Endothelial cell of umbilical vein (primary cell): Measurements from ENCODE around the gene FAAP100. TPM values are rescaled to one million over a fixed set of nuclear protein-coding genes. Genes with fewer than 3 reads are reported as not detected.

Source experiments
- BruUV-seq: library from RNA; stranded (reverse); fragments of 400-500 nt; replicated peaks from 2 replicates; lab custom pipeline; 2021; lab: Mats Ljungman, UMichigan
- CTCF ChIA-PET: fragments of 300-600, 350-600 bp; sonication (Branson Sonifier 250); formaldehyde crosslinking; loops from one replicate; lab custom pipeline; 2021; ENCODE audit warnings: antibody characterized with exemption, inconsistent platforms; lab: Charles Lee
- POLR2A ChIA-PET: fragments of 300-600, 350-600 bp; sonication (Branson Sonifier 250); formaldehyde crosslinking; loops from one replicate; lab custom pipeline; 2021; ENCODE audit warnings: antibody characterized with exemption, inconsistent platforms; lab: Charles Lee
- DNase-seq: peaks from one replicate; pipeline ENCODE4 v3.0.0-alpha.2; 2011; ENCODE audit warnings: low read depth, low spot score
- FAIRE-seq: peaks from 2 replicates; lab custom pipeline; 2011; peaks lifted over from hg19 to GRCh38; lab: Jason Lieb, UNC
- H2AFZ ChIP-seq: 2 replicates; pipeline ENCODE4 v1.6.0; 2012; ENCODE audit warnings: low read depth, low read length, control low read depth, inconsistent platforms
- H3K27ac ChIP-seq: 2 replicates; pipeline ENCODE4 v1.5.1; 2011; ENCODE audit warnings: low read depth, mild to moderate bottlenecking, control low read depth, low read length, moderate library complexity; ENCODE audit not compliant: insufficient read depth
- H3K27me3 ChIP-seq, 2 experiments: 2 replicates each; pipeline versions ENCODE4 v1.6.0 to v1.6.1; 2011; ENCODE audit warnings: low read length in 2 of 2, mixed read lengths in 1 of 2; ENCODE audit not compliant: control insufficient read depth in 2 of 2, insufficient read depth in 2 of 2
- H3K36me3 ChIP-seq, 2 experiments: 2 replicates in 1 of 2; 3 replicates in 1 of 2; pipeline ENCODE4 v1.5.1; 2011; ENCODE audit warnings: low read length in 2 of 2, mild to moderate bottlenecking in 1 of 2, moderate library complexity in 1 of 2; ENCODE audit not compliant: control insufficient read depth in 2 of 2, insufficient read depth in 2 of 2; ENCODE audit errors: extremely low read depth in 1 of 2
- H3K4me1 ChIP-seq: 3 replicates; pipeline ENCODE4 v1.5.1; 2011; ENCODE audit warnings: mild to moderate bottlenecking, low read length; ENCODE audit not compliant: control insufficient read depth, insufficient read depth; ENCODE audit errors: extremely low read depth
- H3K4me2 ChIP-seq: 2 replicates; pipeline ENCODE4 v1.6.1; 2011; ENCODE audit warnings: low read length, control low read depth, mixed read lengths; ENCODE audit not compliant: insufficient read depth
- H3K4me3 ChIP-seq, 3 experiments: fragments of 200-600 bp in 1 of 3; sonication (generic), shearing (Covaris generic) in 1 of 3; replicated peaks in 1 of 3; 2 replicates each; pipeline ENCODE4 v1.5.1; 2011 to 2016; ENCODE audit warnings: control low read depth in 3 of 3, low read length in 3 of 3, mild to moderate bottlenecking in 2 of 3, inconsistent platforms in 1 of 3, low read depth in 1 of 3, moderate library complexity in 1 of 3; ENCODE audit not compliant: insufficient read depth in 1 of 3
- H3K79me2 ChIP-seq: 2 replicates; pipeline ENCODE4 v1.6.0; 2012; ENCODE audit warnings: low read length, inconsistent platforms; ENCODE audit not compliant: control insufficient read depth, insufficient read depth
- H3K9ac ChIP-seq: replicated peaks from 2 replicates; pipeline ENCODE3; 2011; ENCODE audit warnings: low read length, control low read depth; ENCODE audit not compliant: insufficient read depth; ENCODE audit errors: extremely low read depth
- H3K9me1 ChIP-seq: replicated peaks from 3 replicates; pipeline ENCODE4 v1.6.0; 2011; ENCODE audit warnings: mild to moderate bottlenecking, low read length; ENCODE audit not compliant: control insufficient read depth, insufficient read depth; ENCODE audit errors: extremely low read depth
- H3K9me3 ChIP-seq: replicated peaks from 2 replicates; pipeline ENCODE4 v1.5.1; 2012; ENCODE audit warnings: low read length, inconsistent platforms; ENCODE audit not compliant: control insufficient read depth, insufficient read depth
- H4K20me1 ChIP-seq: replicated peaks from 2 replicates; pipeline ENCODE3; 2011; ENCODE audit warnings: mild to moderate bottlenecking, low read length; ENCODE audit not compliant: control insufficient read depth, insufficient read depth; ENCODE audit errors: extremely low read depth
- EZH2 ChIP-seq: IDR thresholded peaks from 2 replicates; pipeline ENCODE4 v1.6.1; 2012; ENCODE audit warnings: borderline replicate concordance, low read depth, mild to moderate bottlenecking, moderate library complexity, low read length, inconsistent platforms; ENCODE audit not compliant: severe bottlenecking
- MYC ChIP-seq: IDR thresholded peaks from one replicate; pipeline ENCODE4 v1.6.1; 2011; ENCODE audit warnings: mild to moderate bottlenecking, low read depth, low read length
- POLR2A ChIP-seq: IDR thresholded peaks from 2 replicates; pipeline ENCODE4 v1.6.1; 2012; ENCODE audit warnings: low read depth, mild to moderate bottlenecking, control low read depth, low read length
- POLR2AphosphoS5 ChIP-seq: IDR thresholded peaks from 2 replicates; pipeline ENCODE4 v1.6.1; 2012; ENCODE audit warnings: low read depth, mild to moderate bottlenecking, control low read depth, low read length, moderate library complexity; ENCODE audit not compliant: insufficient read depth
- dilution Hi-C: fragments of 300-500 bp; cut with MboI; formaldehyde crosslinking; loops from one replicate; pipeline ENCODE4 v1.15.0; 2019; ENCODE audit warnings: low sequenced_read_pairs; ENCODE audit not compliant: extremely low pct_ligation_motif_present
- intact Hi-C: fragments of 100-400 bp; cut with micrococcal nuclease; formaldehyde crosslinking; loops from one replicate; pipeline ENCODE4 v1.10.0; 2022
- polyA plus RNA-seq, 4 experiments: library from polyadenylated mRNA; depleted of rRNA in 3 of 4; stranded (reverse) in 3 of 4; unstranded in 1 of 4; fragments of >200 nt; gene quantifications; 2 replicates each; pipeline versions ENCODE4 v1.2.1 to v1.2.3, GENCODE V29; 2011 to 2012; ENCODE audit warnings: missing spikeins in 1 of 4
- total RNA-seq: library from RNA; stranded (reverse); gene quantifications from 2 replicates; pipeline ENCODE4 v1.2.3, GENCODE V29; 2021
- TF ChIP-seq, protein P1 (sequence below), 2 donors: IDR thresholded peaks; 1 replicate in 1 of 2; 2 replicates in 1 of 2; pipeline ENCODE4 v1.5.1; 2011; ENCODE audit warnings: low read length in 2 of 2, mild to moderate bottlenecking in 2 of 2, moderate library complexity in 2 of 2, control low read depth in 1 of 2, inconsistent platforms in 1 of 2, low read depth in 1 of 2; ENCODE audit not compliant: insufficient read depth in 1 of 2; ENCODE audit errors: extremely low read depth in 1 of 2
- TF ChIP-seq, protein P2 (sequence below): IDR thresholded peaks from 2 replicates; pipeline ENCODE4 v1.6.1; 2011; ENCODE audit not compliant: insufficient read depth, insufficient read length

The FAAP100 gene
- total and polyA plus RNA-seq, 2 donors (not counting 3 experiments of a cell fraction or from before 2014, with no cell fraction given), result 35.4 to 54.3 TPM

DNA sequence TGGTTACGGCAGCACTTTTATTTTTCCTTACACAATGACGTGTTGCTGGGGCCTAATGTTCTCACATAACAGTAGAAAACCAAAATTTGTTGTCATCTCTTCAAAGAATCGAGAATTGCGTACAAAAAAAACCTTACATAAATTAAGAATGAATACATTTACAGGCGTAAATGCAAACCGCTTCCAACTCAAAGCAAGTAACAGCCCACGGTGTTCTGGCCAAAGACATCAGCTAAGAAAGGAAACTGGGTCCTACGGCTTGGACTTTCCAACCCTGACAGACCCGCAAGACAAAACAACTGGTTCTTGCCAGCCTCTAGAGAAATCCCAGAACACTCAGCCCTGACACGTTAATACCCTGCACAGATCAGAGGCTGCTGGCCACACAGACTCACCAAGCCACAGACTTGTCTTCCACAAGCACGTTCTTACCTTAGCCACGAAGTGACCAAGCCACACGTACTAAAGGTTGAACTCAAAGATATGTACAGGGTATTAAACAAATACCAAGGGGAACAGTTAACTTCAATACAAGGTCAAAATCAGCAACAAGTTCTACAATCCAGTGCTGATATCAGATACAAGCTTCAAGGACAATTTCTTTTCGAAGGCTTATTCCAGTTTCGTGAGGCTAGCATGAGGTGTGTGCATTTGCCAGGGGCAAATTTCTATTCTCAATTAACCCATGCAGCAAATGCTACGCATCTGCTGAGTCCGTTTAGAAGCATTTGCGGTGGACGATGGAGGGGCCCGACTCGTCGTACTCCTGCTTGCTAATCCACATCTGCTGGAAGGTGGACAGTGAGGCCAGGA lies 42.0 kb downstream of the FAAP100 start:
- ChIA-PET CTCF (no interaction called here), POLR2A (interaction anchor here (1.1 to 1.3 kb wide), 2 partner anchors 57 to 115 kb away, joined by 3 read pairs; partner anchors contain the start of gene BAHCC1)
- dilution Hi-C loops, result no loop called here
- no peaks in the 10 kb centered on the region for H3K9me3 ChIP-seq
- no TSS peak for BruUV-seq
- H3K4me1 ChIP-seq, result peaks cover 20% of the 10 kb centered on the region
- no peak overlapping the region for H3K27ac ChIP-seq
- H3K9me1 ChIP-seq, result no peaks in the 10 kb centered on the region
- intact Hi-C loops, result loop anchor here (1.0 to 5.0 kb wide), 2 partner anchors 115 to 258 kb away; partner anchors contain the start of gene BAHCC1
- H3K4me2 ChIP-seq, result peak overlapping the region; percentile 83
- FAIRE-seq (peak; percentile 55), DNase-seq (peak; percentile 27)
- H3K9ac ChIP-seq, result peak overlapping the region; percentile 81
- no peak for TF ChIP-seq EZH2
- peak; percentile 47 for TF ChIP-seq POLR2A
- TF ChIP-seq, protein P1, sequence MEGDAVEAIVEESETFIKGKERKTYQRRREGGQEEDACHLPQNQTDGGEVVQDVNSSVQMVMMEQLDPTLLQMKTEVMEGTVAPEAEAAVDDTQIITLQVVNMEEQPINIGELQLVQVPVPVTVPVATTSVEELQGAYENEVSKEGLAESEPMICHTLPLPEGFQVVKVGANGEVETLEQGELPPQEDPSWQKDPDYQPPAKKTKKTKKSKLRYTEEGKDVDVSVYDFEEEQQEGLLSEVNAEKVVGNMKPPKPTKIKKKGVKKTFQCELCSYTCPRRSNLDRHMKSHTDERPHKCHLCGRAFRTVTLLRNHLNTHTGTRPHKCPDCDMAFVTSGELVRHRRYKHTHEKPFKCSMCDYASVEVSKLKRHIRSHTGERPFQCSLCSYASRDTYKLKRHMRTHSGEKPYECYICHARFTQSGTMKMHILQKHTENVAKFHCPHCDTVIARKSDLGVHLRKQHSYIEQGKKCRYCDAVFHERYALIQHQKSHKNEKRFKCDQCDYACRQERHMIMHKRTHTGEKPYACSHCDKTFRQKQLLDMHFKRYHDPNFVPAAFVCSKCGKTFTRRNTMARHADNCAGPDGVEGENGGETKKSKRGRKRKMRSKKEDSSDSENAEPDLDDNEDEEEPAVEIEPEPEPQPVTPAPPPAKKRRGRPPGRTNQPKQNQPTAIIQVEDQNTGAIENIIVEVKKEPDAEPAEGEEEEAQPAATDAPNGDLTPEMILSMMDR (IDR thresholded peaks at IDR 0.05; ENCODE audit: extremely low read depth in 1 of 2, insufficient read depth in 1 of 2, low read depth in 1 of 2, low read length in 2 of 2), result no peak
- peak; percentile 40 for TF ChIP-seq POLR2AphosphoS5
- TF ChIP-seq MYC, result no peak
- TF ChIP-seq, protein P2, sequence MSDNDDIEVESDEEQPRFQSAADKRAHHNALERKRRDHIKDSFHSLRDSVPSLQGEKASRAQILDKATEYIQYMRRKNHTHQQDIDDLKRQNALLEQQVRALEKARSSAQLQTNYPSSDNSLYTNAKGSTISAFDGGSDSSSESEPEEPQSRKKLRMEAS, result no peak
- peak overlapping the region; percentile 42 to 93 (median 78) for H3K4me3 ChIP-seq
- H2AFZ ChIP-seq, result no peak overlapping the region
- H3K36me3 ChIP-seq, result peaks cover 15 to 24% of the 10 kb centered on the region in 2 experiments
- H4K20me1 ChIP-seq, result peaks cover 2% of the 10 kb centered on the region
- peaks cover 38% of the 10 kb centered on the region for H3K79me2 ChIP-seq
- no peaks in the 10 kb centered on the region for H3K27me3 ChIP-seq
